Keratinocyte (primary cell): ENCODE results near the gene TMEM53.

ENCODE experiments used
- EZH2 ChIP-seq: IDR thresholded peaks from one replicate; pipeline ENCODE4 v1.6.1; 2012; ENCODE audit warnings: inconsistent platforms, mild to moderate bottlenecking, low read length, moderate library complexity
- TF ChIP-seq, protein P1 (sequence below), 3 experiments: IDR thresholded peaks in 1 of 3; conservative IDR thresholded peaks in 1 of 3; optimal IDR thresholded peaks in 1 of 3; 2 replicates in 2 of 3; 3 replicates in 1 of 3; pipeline versions ENCODE3 to v1.5.1; 2011; ENCODE audit warnings: low read length in 3 of 3, mild to moderate bottlenecking in 3 of 3, moderate library complexity in 2 of 3, control low read depth in 1 of 3, inconsistent platforms in 1 of 3; ENCODE audit not compliant: insufficient read depth in 2 of 3; ENCODE audit errors: extremely low read depth in 1 of 3

DNA sequence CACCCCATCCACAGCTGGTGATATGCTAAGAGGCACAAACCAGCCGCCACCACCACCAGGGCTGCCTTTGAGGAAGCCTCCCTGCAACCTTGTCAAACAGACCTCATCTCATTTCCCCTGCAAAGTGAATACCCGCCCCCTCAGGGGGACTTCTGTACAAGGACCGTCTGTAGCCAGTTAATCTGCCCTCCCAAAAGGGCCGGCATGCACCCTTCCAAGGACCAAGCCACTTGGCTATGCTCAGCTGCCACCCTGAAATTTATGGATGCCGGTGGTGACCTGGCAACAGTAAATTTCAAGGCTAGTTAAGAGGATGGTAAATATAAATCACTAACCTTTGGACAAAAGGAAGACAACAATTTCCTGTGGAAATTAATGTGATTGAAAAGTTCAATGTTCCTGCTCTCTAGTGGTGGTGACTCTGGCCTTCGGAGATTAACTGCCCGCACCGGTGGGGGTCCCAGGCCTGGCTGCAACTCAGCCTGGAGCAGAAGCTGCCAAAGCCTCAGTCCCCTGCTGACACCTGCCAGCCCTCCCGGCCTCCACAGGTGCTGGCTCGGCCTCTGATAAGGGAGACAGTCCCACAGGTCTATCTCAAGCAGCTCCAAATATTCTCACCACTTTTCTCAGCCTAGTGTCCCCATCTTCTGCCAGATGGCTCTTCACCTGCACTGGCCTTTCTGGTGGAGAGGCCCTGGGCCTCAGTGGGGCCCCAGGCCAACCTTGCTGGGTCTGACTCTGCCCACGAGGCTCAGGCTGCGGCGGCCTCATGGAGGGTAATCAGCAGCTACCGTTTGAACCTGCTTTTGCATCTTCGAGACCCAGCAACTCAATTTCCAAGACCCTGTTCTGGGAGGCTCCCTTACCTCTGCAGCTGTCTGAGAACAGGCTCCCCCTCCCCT, 12.2 kb downstream of the TMEM53 start:
- TF ChIP-seq, protein P1, sequence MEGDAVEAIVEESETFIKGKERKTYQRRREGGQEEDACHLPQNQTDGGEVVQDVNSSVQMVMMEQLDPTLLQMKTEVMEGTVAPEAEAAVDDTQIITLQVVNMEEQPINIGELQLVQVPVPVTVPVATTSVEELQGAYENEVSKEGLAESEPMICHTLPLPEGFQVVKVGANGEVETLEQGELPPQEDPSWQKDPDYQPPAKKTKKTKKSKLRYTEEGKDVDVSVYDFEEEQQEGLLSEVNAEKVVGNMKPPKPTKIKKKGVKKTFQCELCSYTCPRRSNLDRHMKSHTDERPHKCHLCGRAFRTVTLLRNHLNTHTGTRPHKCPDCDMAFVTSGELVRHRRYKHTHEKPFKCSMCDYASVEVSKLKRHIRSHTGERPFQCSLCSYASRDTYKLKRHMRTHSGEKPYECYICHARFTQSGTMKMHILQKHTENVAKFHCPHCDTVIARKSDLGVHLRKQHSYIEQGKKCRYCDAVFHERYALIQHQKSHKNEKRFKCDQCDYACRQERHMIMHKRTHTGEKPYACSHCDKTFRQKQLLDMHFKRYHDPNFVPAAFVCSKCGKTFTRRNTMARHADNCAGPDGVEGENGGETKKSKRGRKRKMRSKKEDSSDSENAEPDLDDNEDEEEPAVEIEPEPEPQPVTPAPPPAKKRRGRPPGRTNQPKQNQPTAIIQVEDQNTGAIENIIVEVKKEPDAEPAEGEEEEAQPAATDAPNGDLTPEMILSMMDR (optimal IDR thresholded peaks at IDR 0.05 in 1 of 3, IDR thresholded peaks at IDR 0.05 in 1 of 3, conservative IDR thresholded peaks at IDR 0.05 in 1 of 3; ENCODE audit: extremely low read depth in 1 of 3, insufficient read depth in 2 of 3, low read length in 3 of 3): no peak
- no peak for TF ChIP-seq EZH2
